Activated CD8-positive, alpha-beta T cell treated with anti-CD3 and anti-CD28 coated beads, Interleukin-2, amount 10 ng/mL, durations not matched to agents 7 days and 5 days (primary cell): ENCODE measurements around the gene PRUNE1. TPM values are rescaled to one million over a fixed set of nuclear protein-coding genes. Genes with fewer than 3 reads are reported as not detected.

Experiments
- ATAC-seq: fragments of 150-1000 bp; cut with Tn5 transposase; one replicate; pipeline ENCODE4 v1.10.0; 2021; ENCODE audit warnings: moderate library complexity
- CTCF ChIA-PET: fragments of 350-600 bp; sonication (Branson Sonifier 250); formaldehyde crosslinking; loops from one replicate; lab custom pipeline; 2021; ENCODE audit warnings: antibody characterized with exemption; lab: Charles Lee
- POLR2A ChIA-PET: fragments of 350-600 bp; sonication (Branson Sonifier 250); formaldehyde crosslinking; loops from one replicate; lab custom pipeline; 2021; ENCODE audit warnings: antibody characterized with exemption; lab: Charles Lee
- DNase-seq: peaks from one replicate; pipeline ENCODE4 v3.0.0-alpha.2; 2020
- H3K27ac Mint-ChIP-seq: one replicate; pipeline ENCODE4 v1.8.0; 2021; ENCODE audit warnings: mild to moderate bottlenecking, mixed read lengths
- H3K27me3 Mint-ChIP-seq: one replicate; pipeline ENCODE4 v1.8.0; 2021; ENCODE audit warnings: low read depth, mixed read lengths
- H3K36me3 Mint-ChIP-seq: one replicate; pipeline ENCODE4 v1.8.0; 2021; ENCODE audit warnings: low read depth, mixed read lengths
- H3K4me1 Mint-ChIP-seq: one replicate; pipeline ENCODE4 v1.8.0; 2021; ENCODE audit warnings: low read depth, mixed read lengths
- H3K4me3 Mint-ChIP-seq: one replicate; pipeline ENCODE4 v1.8.0; 2021; ENCODE audit warnings: mild to moderate bottlenecking, mixed read lengths
- H3K9me3 Mint-ChIP-seq: one replicate; pipeline ENCODE4 v1.8.0; 2022; ENCODE audit warnings: mixed read lengths; ENCODE audit not compliant: insufficient read depth
- total RNA-seq, 2 experiments: library from RNA; stranded (reverse); gene quantifications; one replicate each; pipeline ENCODE4 v1.2.3, GENCODE V29; 2021

The PRUNE1 gene
- total RNA-seq, 2 experiments from 2014 or later, result 15.8 to 19.0 TPM

- ChIA-PET POLR2A (interaction anchor here (0.9 to 1.5 kb wide), 4 partner anchors 9 to 72 kb away, joined by 3 to 6 read pairs (median 4); partner anchors contain the start of gene MINDY1), CTCF (interaction anchor here (1.0 to 10.1 kb wide), 9 partner anchors 8 to 427 kb away, joined by 3 to 164 read pairs (median 5); partner anchors contain the start of genes ANXA9 and MINDY1)
- Mint-ChIP-seq H3K4me3 (no peak overlapping the region), H3K4me1 (peaks cover 28% of the 10 kb centered on the region), H3K27me3 (no peaks in the 10 kb centered on the region), H3K9me3 (no peaks in the 10 kb centered on the region), H3K27ac (no peak overlapping the region), H3K36me3 (peaks cover 30% of the 10 kb centered on the region)
- ATAC-seq (no peak), DNase-seq (no peak)
Observed at GRCh38 chr1:150997126-150997872, 10.9 kb upstream of the PRUNE1 start.

GRCh38 chr1:150997949-150998348 lies 10.3 kb upstream of the PRUNE1 start:
- no peak overlapping the region for H3K4me3 Mint-ChIP-seq
- H3K36me3 Mint-ChIP-seq, result peaks cover 33% of the 10 kb centered on the region
- ChIA-PET POLR2A (interaction anchor here (0.9 to 1.5 kb wide), 3 partner anchors 8 to 60 kb away, joined by 3 to 6 read pairs (median 4); partner anchors contain the start of gene MINDY1), CTCF (interaction anchor here (0.6 to 10.1 kb wide), 4 partner anchors 7 to 532 kb away, joined by 3 to 164 read pairs (median 48); partner anchors contain the start of genes ANXA9 and MINDY1)
- no peak for ATAC-seq
- H3K27ac Mint-ChIP-seq, result no peak overlapping the region
- peaks cover 34% of the 10 kb centered on the region for H3K4me1 Mint-ChIP-seq
- no peaks in the 10 kb centered on the region for H3K27me3 Mint-ChIP-seq
- no peak for DNase-seq
- H3K9me3 Mint-ChIP-seq, result no peaks in the 10 kb centered on the region

- Mint-ChIP-seq H3K27ac (peak overlapping the region; percentile 11), H3K4me3 (no peak overlapping the region), H3K36me3 (peaks cover 33% of the 10 kb centered on the region), H3K27me3 (no peaks in the 10 kb centered on the region), H3K4me1 (peaks cover 44% of the 10 kb centered on the region), H3K9me3 (no peaks in the 10 kb centered on the region)
- ATAC-seq, result no peak
- CTCF ChIA-PET, result interaction anchor here (0.8 to 10.1 kb wide), 3 partner anchors 13 to 302 kb away, joined by 3 to 164 read pairs (median 6); partner anchors contain the start of genes ANXA9 and GOLPH3L
- no peak for DNase-seq
- POLR2A ChIA-PET, result no interaction called here
Observed at GRCh38 chr1:150999051-150999674, 9.1 kb upstream of the PRUNE1 start.

- Mint-ChIP-seq H3K27me3 (no peaks in the 10 kb centered on the region), H3K27ac (no peak overlapping the region), H3K4me3 (no peak overlapping the region), H3K9me3 (no peaks in the 10 kb centered on the region), H3K36me3 (peaks cover 33% of the 10 kb centered on the region), H3K4me1 (peaks cover 51% of the 10 kb centered on the region)
- no peak for DNase-seq
- ATAC-seq, result no peak
- CTCF ChIA-PET, result interaction anchor here (1.2 to 10.1 kb wide), 2 partner anchors 12 to 17 kb away, joined by 6 to 164 read pairs; partner anchors contain the start of gene ANXA9
- POLR2A ChIA-PET, result no interaction called here
Observed at GRCh38 chr1:150999926-151000325, 8.3 kb upstream of the PRUNE1 start.

- H3K36me3 Mint-ChIP-seq, result peaks cover 33% of the 10 kb centered on the region
- peaks cover 53% of the 10 kb centered on the region for H3K4me1 Mint-ChIP-seq
- H3K27me3 Mint-ChIP-seq, result no peaks in the 10 kb centered on the region
- H3K4me3 Mint-ChIP-seq, result no peak overlapping the region
- ChIA-PET POLR2A (interaction anchor here (0.5 kb wide), 1 partner anchor 54 kb away, joined by 3 read pairs; no protein-coding TSS in a partner anchor), CTCF (interaction anchor here (3.6 to 10.1 kb wide), 2 partner anchors 17 to 24 kb away, joined by 11 to 164 read pairs; partner anchors contain the start of gene ANXA9)
- DNase-seq (no peak), ATAC-seq (no peak)
- H3K9me3 Mint-ChIP-seq, result no peaks in the 10 kb centered on the region
- no peak overlapping the region for H3K27ac Mint-ChIP-seq
Observed at GRCh38 chr1:151000408-151000807, 7.8 kb upstream of the PRUNE1 start.

GRCh38 chr1:151001602-151002001 lies 6.6 kb upstream of the PRUNE1 start:
- H3K4me1 Mint-ChIP-seq, result peaks cover 59% of the 10 kb centered on the region
- no peak overlapping the region for H3K4me3 Mint-ChIP-seq
- DNase-seq (no peak), ATAC-seq (no peak)
- no peaks in the 10 kb centered on the region for H3K27me3 Mint-ChIP-seq
- CTCF ChIA-PET, result interaction anchor here (0.7 to 10.1 kb wide), 4 partner anchors 18 to 98 kb away, joined by 3 to 164 read pairs (median 7); partner anchors contain the start of gene ANXA9
- no peaks in the 10 kb centered on the region for H3K9me3 Mint-ChIP-seq
- H3K36me3 Mint-ChIP-seq, result peaks cover 33% of the 10 kb centered on the region
- H3K27ac Mint-ChIP-seq, result no peak overlapping the region
- POLR2A ChIA-PET, result no interaction called here

DNA sequence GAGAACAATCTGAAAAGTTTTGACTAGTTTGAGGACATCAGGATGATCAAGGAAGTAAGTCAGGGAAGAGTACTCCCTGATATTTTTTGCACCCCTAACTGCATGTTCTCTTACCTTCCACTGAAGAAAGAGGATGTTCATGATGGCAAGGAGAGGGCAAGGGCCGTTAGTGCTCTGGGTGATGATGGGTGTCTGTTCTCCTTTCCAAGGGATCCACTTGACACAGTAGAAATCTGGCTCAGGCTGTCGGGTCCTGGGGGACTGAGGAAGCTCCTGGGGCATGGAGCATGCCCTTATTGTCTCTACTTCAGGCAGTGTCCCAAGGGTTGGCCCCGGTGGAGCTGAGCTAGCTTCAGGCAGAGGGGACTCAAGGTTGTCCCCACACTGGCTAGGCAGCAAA lies 6.2 kb upstream of the PRUNE1 start:
- POLR2A ChIA-PET, result no interaction called here
- H3K4me3 Mint-ChIP-seq, result no peak overlapping the region
- ATAC-seq, result no peak
- no peak overlapping the region for H3K27ac Mint-ChIP-seq
- H3K4me1 Mint-ChIP-seq, result peaks cover 63% of the 10 kb centered on the region
- no peaks in the 10 kb centered on the region for H3K9me3 Mint-ChIP-seq
- CTCF ChIA-PET, result interaction anchor here (0.9 to 10.1 kb wide), 5 partner anchors 6 to 98 kb away, joined by 3 to 164 read pairs (median 60); partner anchors contain the start of gene ANXA9
- no peak for DNase-seq
- H3K27me3 Mint-ChIP-seq, result no peaks in the 10 kb centered on the region
- peaks cover 31% of the 10 kb centered on the region for H3K36me3 Mint-ChIP-seq

DNA sequence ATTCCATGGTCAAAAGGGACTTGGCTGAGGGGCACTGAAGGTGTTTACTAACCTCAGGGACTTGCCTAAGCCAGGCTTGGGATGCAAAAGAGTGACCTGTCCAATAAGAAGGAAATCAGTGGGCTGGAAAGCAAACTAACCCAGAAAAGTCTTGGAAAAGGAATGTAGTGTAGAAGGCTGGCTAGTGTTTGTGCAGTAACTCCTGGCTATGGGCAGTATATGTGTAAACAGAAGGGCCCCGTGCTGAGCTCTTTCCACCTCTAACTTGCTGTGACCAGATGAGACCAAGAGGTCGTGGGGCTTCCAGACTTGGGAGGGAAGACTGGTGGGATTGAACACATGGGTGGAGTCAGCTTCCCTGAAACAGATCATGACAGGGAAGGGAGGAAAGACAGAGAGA lies 5.6 kb upstream of the PRUNE1 start:
- ChIA-PET POLR2A (no interaction called here), CTCF (interaction anchor here (1.2 to 5.9 kb wide), 5 partner anchors 7 to 236 kb away, joined by 3 to 94 read pairs (median 11); partner anchors contain the start of gene ANXA9)
- ATAC-seq (no peak), DNase-seq (no peak)
- H3K27me3 Mint-ChIP-seq, result no peaks in the 10 kb centered on the region
- H3K9me3 Mint-ChIP-seq, result no peaks in the 10 kb centered on the region
- peaks cover 69% of the 10 kb centered on the region for H3K4me1 Mint-ChIP-seq
- peaks cover 28% of the 10 kb centered on the region for H3K36me3 Mint-ChIP-seq
- peak overlapping the region; percentile 80 for H3K27ac Mint-ChIP-seq
- H3K4me3 Mint-ChIP-seq, result peak overlapping the region; percentile 39

DNA sequence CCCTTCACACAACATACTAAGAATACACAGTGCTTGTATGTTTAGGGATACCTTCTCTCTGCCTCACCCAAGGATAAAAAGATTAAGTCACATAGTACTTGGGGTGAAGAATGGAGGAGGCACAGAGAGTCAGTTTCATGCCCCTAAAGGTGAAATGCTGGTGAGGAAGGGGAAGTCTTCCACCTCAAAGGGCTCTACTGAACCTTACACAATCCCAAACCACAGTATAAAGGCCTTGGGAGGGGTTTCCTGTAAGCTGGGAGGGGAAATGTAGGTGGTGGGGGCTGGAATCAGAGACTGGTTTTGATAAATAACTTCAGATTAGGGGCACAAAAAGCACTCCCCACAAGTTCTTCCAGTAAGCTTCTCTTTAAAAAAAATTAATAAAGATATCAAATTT lies 5.1 kb upstream of the PRUNE1 start:
- Mint-ChIP-seq H3K27me3 (no peaks in the 10 kb centered on the region), H3K27ac (peak overlapping the region; percentile 80), H3K4me1 (peaks cover 74% of the 10 kb centered on the region), H3K9me3 (no peaks in the 10 kb centered on the region), H3K4me3 (peak overlapping the region; percentile 39), H3K36me3 (peaks cover 28% of the 10 kb centered on the region)
- ChIA-PET POLR2A (interaction anchor here (0.9 kb wide), 1 partner anchor 30 kb away, joined by 4 read pairs; no protein-coding TSS in a partner anchor), CTCF (interaction anchor here (0.6 to 5.9 kb wide), 6 partner anchors 7 to 425 kb away, joined by 3 to 94 read pairs (median 8); partner anchors contain the start of gene ANXA9)
- DNase-seq (no peak), ATAC-seq (no peak)

DNA sequence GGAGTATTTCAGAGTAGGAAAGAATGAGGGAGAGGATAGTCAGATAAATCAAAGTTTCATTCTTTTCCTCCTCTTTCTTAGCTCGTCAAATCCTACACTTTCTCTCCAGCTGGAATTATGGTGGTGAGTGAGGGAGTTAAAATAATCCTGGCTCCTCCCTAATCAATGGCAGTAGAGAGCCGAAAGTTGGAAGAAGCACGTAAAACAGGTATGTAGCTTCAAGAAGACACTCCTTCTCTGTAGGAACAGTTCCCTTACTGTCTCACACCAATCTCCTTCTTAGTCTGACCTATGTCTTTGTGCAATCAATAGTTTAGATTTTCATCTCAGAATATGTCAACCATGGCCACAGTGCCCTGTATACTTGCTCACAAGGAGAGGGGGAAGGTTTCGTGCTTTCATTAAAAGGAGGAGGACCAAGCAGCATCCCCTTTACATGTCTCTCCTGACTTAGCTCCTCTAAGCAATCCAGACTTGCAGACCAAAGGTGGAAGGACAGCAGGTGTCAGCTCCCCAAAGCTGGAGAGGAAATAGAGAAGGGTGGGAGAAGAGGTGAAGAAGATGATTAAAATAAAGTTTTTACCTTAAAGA lies 2.4 kb upstream of the PRUNE1 start:
- POLR2A ChIA-PET, result interaction anchor here (0.6 to 2.0 kb wide), 15 partner anchors 8 to 1558 kb away, joined by 3 to 8 read pairs (median 4); partner anchors contain the start of genes APH1A, C1orf56, CERS2 and GOLPH3L
- ATAC-seq (no peak), DNase-seq (no peak)
- CTCF ChIA-PET, result interaction anchor here (1.0 to 5.9 kb wide), 22 partner anchors 10 to 446 kb away, joined by 3 to 94 read pairs (median 6); partner anchors contain the start of genes ANXA9, C1orf56, CDC42SE1 and GABPB2
- Mint-ChIP-seq H3K27me3 (no peaks in the 10 kb centered on the region), H3K36me3 (peaks cover 18% of the 10 kb centered on the region), H3K9me3 (no peaks in the 10 kb centered on the region), H3K4me3 (peak overlapping the region; percentile 98), H3K4me1 (peaks cover 80% of the 10 kb centered on the region), H3K27ac (peak overlapping the region; percentile 91)
